Measurements from ENCODE around the gene SLCO4A1. TPM values are rescaled to one million over a fixed set of nuclear protein-coding genes. Genes with fewer than 3 reads are reported as not detected.

The SLCO4A1 gene
- total RNA-seq, 4 donors from 2014 or later = 77.9 to 107 (median 81.5) TPM

DNA sequence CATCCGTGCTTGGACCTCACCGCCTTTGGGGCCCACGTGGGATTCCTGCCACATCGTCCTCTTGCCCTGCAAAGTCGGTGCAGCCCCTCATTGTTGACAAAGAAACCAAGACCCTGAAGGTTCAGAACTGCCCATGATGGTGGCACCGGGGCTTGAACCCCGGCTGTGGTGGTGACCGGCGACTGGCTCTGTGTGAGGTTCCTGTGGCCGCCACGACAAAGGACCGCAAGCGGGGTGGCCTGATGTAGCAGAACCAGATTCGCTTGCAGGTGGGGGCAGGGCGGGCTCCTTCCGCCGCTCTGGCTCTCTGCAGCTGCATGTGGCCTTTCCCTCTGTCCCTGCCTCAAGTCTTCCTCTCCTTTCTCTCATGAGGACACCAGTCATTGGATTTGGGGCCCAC is 28.7 kb downstream of the SLCO4A1 start:
- no peak for DNase-seq (ENCODE audit: low spot score in 2 of 2)
- H3K4me3 ChIP-seq (ENCODE audit: low read depth, poor library complexity, severe bottlenecking) = no peak overlapping the region
- TF ChIP-seq, protein P1, sequence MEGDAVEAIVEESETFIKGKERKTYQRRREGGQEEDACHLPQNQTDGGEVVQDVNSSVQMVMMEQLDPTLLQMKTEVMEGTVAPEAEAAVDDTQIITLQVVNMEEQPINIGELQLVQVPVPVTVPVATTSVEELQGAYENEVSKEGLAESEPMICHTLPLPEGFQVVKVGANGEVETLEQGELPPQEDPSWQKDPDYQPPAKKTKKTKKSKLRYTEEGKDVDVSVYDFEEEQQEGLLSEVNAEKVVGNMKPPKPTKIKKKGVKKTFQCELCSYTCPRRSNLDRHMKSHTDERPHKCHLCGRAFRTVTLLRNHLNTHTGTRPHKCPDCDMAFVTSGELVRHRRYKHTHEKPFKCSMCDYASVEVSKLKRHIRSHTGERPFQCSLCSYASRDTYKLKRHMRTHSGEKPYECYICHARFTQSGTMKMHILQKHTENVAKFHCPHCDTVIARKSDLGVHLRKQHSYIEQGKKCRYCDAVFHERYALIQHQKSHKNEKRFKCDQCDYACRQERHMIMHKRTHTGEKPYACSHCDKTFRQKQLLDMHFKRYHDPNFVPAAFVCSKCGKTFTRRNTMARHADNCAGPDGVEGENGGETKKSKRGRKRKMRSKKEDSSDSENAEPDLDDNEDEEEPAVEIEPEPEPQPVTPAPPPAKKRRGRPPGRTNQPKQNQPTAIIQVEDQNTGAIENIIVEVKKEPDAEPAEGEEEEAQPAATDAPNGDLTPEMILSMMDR (IDR thresholded peaks at IDR 0.05) = no peak
- TF ChIP-seq POLR2A (IDR thresholded peaks at IDR 0.05) = no peak
- intact Hi-C loops (cut with DNase I; ENCODE audit: low total_unique reads) = no loop called here
- WGBS, 2 donors = 83 to 97% methylated on average over 14 to 17 of the region's 17 CpGs

DNA sequence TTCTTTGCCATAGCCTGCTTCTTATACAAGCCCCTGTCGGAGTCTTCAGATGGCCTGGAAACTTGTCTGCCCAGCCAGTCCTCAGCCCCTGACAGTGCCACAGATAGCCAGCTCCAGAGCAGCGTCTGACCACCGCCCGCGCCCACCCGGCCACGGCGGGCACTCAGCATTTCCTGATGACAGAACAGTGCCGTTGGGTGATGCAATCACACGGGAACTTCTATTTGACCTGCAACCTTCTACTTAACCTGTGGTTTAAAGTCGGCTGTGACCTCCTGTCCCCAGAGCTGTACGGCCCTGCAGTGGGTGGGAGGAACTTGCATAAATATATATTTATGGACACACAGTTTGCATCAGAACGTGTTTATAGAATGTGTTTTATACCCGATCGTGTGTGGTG is 29.5 kb downstream of the SLCO4A1 start:
- TF ChIP-seq, protein P1 (IDR thresholded peaks at IDR 0.05) = no peak
- TF ChIP-seq POLR2A (IDR thresholded peaks at IDR 0.05) = no peak
- DNase-seq (ENCODE audit: low spot score in 2 of 2) = no peak
- WGBS, 2 donors = 77 to 82% methylated on average over 7 to 15 of the region's 15 CpGs
- no peak overlapping the region for H3K4me3 ChIP-seq (ENCODE audit: low read depth, poor library complexity, severe bottlenecking)
- intact Hi-C loops (cut with DNase I; ENCODE audit: low total_unique reads) = no loop called here

DNA sequence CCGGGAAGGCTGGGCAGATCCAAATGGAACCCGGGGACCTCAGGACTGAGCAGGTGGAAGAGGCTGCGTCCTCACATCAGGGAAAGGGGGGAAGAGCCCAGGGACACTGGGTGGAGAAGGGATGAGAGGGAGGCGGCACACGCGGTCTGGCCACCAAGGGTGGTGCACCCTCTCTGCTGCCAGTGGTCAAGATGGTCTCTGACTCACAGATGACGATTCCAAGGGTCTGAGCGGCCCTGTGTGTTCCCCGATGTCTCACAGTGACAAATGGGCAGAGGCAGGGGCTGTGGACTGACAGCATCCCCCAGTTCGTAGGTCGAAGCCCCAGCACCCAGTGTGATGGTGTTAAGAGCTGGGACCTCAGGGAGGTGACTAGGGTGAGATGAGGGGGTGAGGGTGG is 32.1 kb downstream of the SLCO4A1 start:
- WGBS, 2 donors = 81 to 90% methylated on average over 11 of the region's 11 CpGs
- TF ChIP-seq, protein P1 (IDR thresholded peaks at IDR 0.05) = no peak
- no peak for TF ChIP-seq POLR2A (IDR thresholded peaks at IDR 0.05)
- H3K4me3 ChIP-seq (ENCODE audit: low read depth, poor library complexity, severe bottlenecking) = no peak overlapping the region
- DNase-seq (ENCODE audit: low spot score in 2 of 2) = no peak
- intact Hi-C loops (cut with DNase I; ENCODE audit: low total_unique reads) = no loop called here

DNA sequence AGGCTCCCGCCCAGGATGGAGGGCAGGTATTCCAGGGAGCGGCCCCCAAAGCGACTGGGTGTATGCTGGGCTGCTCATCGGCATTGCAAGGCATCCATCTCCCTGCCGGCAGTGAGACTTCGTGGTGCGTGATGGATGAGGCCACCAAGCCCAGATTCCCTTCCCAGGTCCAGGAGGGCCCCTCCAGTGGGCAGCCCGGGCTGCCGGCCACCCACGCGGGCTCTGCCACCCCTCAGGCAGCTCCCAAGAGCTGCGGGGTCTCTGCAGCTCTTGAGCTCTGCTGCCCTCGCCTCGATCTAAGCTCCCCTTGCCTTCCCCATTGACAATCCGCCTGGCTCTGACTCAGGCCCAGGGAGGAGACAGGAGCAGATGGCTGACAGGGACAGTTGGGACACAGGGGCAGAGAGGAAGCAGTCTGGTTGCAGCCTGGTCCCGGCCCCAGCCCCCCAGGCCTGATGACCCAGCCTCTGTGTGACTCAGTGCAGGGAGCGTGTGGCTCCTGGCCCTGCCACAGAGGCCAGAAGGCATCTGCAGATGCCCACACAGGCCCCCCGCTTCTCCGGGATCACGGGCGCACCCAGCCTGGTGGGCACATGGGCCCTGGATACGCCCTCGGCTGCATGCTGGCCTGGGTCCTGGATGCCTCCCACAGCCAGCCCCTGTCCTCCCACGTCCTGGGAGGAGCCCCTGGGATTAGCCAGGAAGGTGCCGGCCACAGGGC is 33.0 kb downstream of the SLCO4A1 start:
- intact Hi-C loops (cut with DNase I; ENCODE audit: low total_unique reads) = no loop called here
- TF ChIP-seq POLR2A (IDR thresholded peaks at IDR 0.05) = no peak
- TF ChIP-seq, protein P1 (IDR thresholded peaks at IDR 0.05) = no peak
- H3K4me3 ChIP-seq (ENCODE audit: low read depth, poor library complexity, severe bottlenecking) = no peak overlapping the region
- WGBS, 2 donors = 64 to 79% methylated on average over 16 to 19 of the region's 25 CpGs
- DNase-seq (ENCODE audit: low spot score in 2 of 2) = no peak

DNA sequence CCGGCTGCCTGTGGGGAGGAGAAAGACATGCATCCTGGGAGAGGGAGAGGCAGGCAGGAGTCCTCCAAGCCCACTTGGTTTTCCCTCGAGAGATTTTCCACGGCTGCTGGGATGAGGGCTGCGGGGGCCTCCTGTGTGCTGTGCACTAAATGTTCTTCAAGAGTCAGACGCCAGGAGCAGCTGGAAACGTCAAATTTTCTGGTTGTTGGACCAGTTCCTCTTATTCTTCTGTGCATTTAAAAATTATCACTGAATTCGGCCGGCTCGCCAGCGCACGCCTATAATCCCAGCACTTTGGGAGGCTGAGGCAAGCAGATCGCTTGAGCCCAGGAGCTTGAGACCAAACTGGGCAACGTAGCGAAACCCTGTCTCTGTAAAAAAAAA is 33.6 kb downstream of the SLCO4A1 start:
- no peak for DNase-seq (ENCODE audit: low spot score in 2 of 2)
- 69 to 83% methylated on average over 13 to 14 of the region's 14 CpGs for WGBS, 2 donors
- intact Hi-C loops (cut with DNase I; ENCODE audit: low total_unique reads) = no loop called here
- H3K4me3 ChIP-seq (ENCODE audit: low read depth, poor library complexity, severe bottlenecking) = no peak overlapping the region
- no peak for TF ChIP-seq POLR2A (IDR thresholded peaks at IDR 0.05)
- TF ChIP-seq, protein P1 (IDR thresholded peaks at IDR 0.05) = no peak

DNA sequence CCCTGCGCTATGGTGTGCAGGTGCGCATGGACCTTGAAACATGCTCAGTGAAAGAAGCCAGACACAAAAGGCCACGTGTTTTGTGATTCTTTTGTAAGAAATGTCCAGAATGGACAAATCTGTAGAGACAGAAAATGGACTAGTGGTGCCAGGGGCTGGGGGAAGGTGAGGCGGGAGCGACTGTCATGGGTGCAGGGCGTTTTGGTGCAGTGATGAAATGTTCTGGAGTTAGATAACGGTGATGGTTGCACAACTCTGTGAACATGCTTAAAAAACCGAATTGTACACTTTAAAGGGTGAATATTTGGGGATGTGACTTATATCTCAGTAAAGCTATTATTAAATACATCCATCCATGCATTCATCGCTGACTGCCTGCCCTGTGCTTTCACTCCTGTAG is 34.7 kb downstream of the SLCO4A1 start:
- TF ChIP-seq POLR2A (IDR thresholded peaks at IDR 0.05) = no peak
- TF ChIP-seq, protein P1 (IDR thresholded peaks at IDR 0.05) = no peak
- no peak for DNase-seq (ENCODE audit: low spot score in 2 of 2)
- 81 to 87% methylated on average over 9 of the region's 9 CpGs for WGBS, 2 donors
- intact Hi-C loops (cut with DNase I; ENCODE audit: low total_unique reads) = no loop called here
- H3K4me3 ChIP-seq (ENCODE audit: low read depth, poor library complexity, severe bottlenecking) = no peak overlapping the region
